Ishikawa (cell line): ENCODE measurements around the gene DUSP9.

Source experiments
- EP300 ChIP-seq: IDR thresholded peaks from 2 replicates; pipeline ENCODE4 v1.6.1; 2012; ENCODE audit warnings: borderline replicate concordance
- TAF1 ChIP-seq: IDR thresholded peaks from 2 replicates; pipeline ENCODE4 v1.6.1; 2012; ENCODE audit warnings: low read depth, mild to moderate bottlenecking
- TF ChIP-seq, protein P1 (sequence below): IDR thresholded peaks from 2 replicates; pipeline ENCODE4 v1.6.1; 2012

DNA sequence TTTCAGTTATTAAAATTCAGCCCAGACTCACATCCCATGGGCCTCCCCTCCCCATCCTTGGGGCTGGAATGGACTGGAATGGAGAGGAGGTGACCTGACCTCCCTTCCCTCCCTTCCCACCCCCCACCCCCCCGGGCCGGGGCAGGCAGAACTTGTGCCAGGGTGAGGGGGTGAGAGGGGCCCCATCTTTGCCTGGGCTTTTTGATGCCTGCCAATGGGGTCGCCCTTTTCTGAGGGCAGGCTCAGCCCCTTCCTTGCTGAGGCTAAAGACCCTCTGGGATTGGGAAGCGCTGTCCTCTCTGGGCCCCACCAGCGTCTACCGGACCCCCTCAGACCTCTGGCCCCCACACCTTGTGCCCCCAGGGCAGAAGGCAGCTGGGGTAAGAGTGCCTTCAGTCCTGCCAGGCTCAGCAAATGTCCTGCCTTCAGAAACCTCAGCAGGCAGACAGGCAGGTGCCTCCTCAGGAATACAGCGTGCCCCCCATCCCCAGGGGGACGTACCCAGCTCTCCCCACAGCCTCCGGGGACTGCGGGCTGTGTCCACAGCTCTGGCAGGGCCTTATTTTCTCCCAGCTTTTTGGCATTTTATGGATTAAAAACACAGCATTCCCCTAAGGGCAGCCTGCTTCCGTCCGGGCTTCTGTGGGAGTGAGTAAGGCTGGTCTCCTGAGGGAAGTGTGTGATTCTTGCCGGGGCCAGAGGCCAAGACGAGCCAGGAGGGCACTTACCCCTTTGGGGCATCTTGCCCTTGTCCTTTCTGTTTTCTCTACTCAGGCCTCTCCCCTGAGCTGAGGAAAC is 35.5 kb upstream of the DUSP9 start:
- TF ChIP-seq TAF1, result no peak
- TF ChIP-seq, protein P1, sequence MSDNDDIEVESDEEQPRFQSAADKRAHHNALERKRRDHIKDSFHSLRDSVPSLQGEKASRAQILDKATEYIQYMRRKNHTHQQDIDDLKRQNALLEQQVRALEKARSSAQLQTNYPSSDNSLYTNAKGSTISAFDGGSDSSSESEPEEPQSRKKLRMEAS, result no peak
- no peak for TF ChIP-seq EP300
